WTC11 (cell line): Measurements from ENCODE around the gene HKDC1. TPM values are rescaled to one million over a fixed set of nuclear protein-coding genes. Genes with fewer than 3 reads are reported as not detected.
"Not testable (repeated sequence)": the region's sequence is repeated elsewhere in the genome, so short reads cannot be mapped to it uniquely, and the experiment has no call there.

Experiments
- ATAC-seq: fragments of 200-7000 bp; cut with Tn5 transposase; 2 replicates; pipeline ENCODE4 v1.10.0; 2021; ENCODE audit warnings: mild to moderate bottlenecking, moderate library complexity
- CTCF ChIA-PET: fragments of 300-600 bp; sonication (Branson Sonifier 250); formaldehyde crosslinking; loops from one replicate; lab custom pipeline; 2021; ENCODE audit warnings: antibody characterized with exemption; lab: Charles Lee
- POLR2A ChIA-PET: fragments of 350-600 bp; sonication (Branson Sonifier 250); formaldehyde crosslinking; loops from one replicate; lab custom pipeline; 2021; ENCODE audit warnings: antibody characterized with exemption; lab: Charles Lee
- DNase-seq: peaks from one replicate; pipeline ENCODE4 v3.0.0; 2021; ENCODE audit warnings: low spot score
- H3K27ac Mint-ChIP-seq: 2 replicates; pipeline ENCODE4 v1.8.0; 2021; ENCODE audit warnings: mixed read lengths
- H3K27me3 Mint-ChIP-seq: 2 replicates; pipeline ENCODE4 v1.8.0; 2021; ENCODE audit warnings: low read depth, mild to moderate bottlenecking, moderate library complexity, mixed read lengths
- H3K36me3 Mint-ChIP-seq: 2 replicates; pipeline ENCODE4 v1.8.0; 2021; ENCODE audit warnings: mixed read lengths
- H3K4me1 Mint-ChIP-seq: 2 replicates; pipeline ENCODE4 v1.8.0; 2022; ENCODE audit warnings: mixed read lengths
- H3K4me3 Mint-ChIP-seq: 2 replicates; pipeline ENCODE4 v1.8.0; 2021; ENCODE audit warnings: mild to moderate bottlenecking, moderate library complexity, mixed read lengths
- H3K9me3 Mint-ChIP-seq: 2 replicates; pipeline ENCODE4 v1.8.0; 2021; ENCODE audit warnings: mixed read lengths
- CREB1 ChIP-seq: sonication (generic); formaldehyde crosslinking; IDR thresholded peaks from 2 replicates; pipeline ENCODE4 v1.8.0; 2023; ENCODE audit warnings: mild to moderate bottlenecking, missing genetic modification reagents
- E2F4 ChIP-seq: sonication (generic); formaldehyde crosslinking; IDR thresholded peaks from 2 replicates; pipeline ENCODE4 v1.8.1; 2022; ENCODE audit warnings: low read depth, mild to moderate bottlenecking, moderate library complexity, missing genetic modification reagents, borderline replicate concordance
- ESRRA ChIP-seq: sonication (generic); formaldehyde crosslinking; IDR thresholded peaks from 2 replicates; pipeline ENCODE4 v1.8.1; 2022; ENCODE audit warnings: mild to moderate bottlenecking, missing genetic modification reagents, borderline replicate concordance
- IRF1 ChIP-seq: sonication (generic); formaldehyde crosslinking; IDR thresholded peaks from 2 replicates; pipeline ENCODE4 v1.8.0; 2023; ENCODE audit warnings: missing genetic modification reagents
- MYBL2 ChIP-seq: sonication (generic); formaldehyde crosslinking; IDR thresholded peaks from 2 replicates; pipeline ENCODE4 v1.8.1; 2023; ENCODE audit warnings: mild to moderate bottlenecking, moderate library complexity, missing genetic modification reagents
- NFATC4 ChIP-seq: fragments of 250-450 bp; sonication (Bioruptor Pico); IDR thresholded peaks from 2 replicates; pipeline ENCODE4 v1.9.0; 2021; ENCODE audit warnings: mild to moderate bottlenecking
- NFYB ChIP-seq: sonication (generic); formaldehyde crosslinking; conservative IDR thresholded peaks from 2 replicates; pipeline ENCODE4 v1.8.0; 2022; ENCODE audit warnings: low read depth, missing genetic modification reagents
- NR3C1 ChIP-seq: sonication (generic); formaldehyde crosslinking; conservative IDR thresholded peaks from 2 replicates; pipeline ENCODE4 v1.8.1; 2023; ENCODE audit warnings: low read depth, mild to moderate bottlenecking, missing genetic modification reagents
- OVOL2 ChIP-seq: fragments of 250-450 bp; sonication (Bioruptor Pico); IDR thresholded peaks from 2 replicates; pipeline ENCODE4 v1.9.0; 2021; ENCODE audit warnings: mild to moderate bottlenecking, borderline replicate concordance
- RORB ChIP-seq: fragments of 250-450 bp; sonication (Bioruptor Pico); IDR thresholded peaks from 2 replicates; pipeline ENCODE4 v1.9.0; 2021; ENCODE audit warnings: mild to moderate bottlenecking
- STAT6 ChIP-seq: sonication (generic); formaldehyde crosslinking; conservative IDR thresholded peaks from 2 replicates; pipeline ENCODE4 v1.8.1; 2023; ENCODE audit warnings: mild to moderate bottlenecking, low read depth, missing genetic modification reagents, moderate library complexity
- ZBTB21 ChIP-seq: sonication (generic); formaldehyde crosslinking; IDR thresholded peaks from 2 replicates; pipeline ENCODE4 v1.8.1; 2023; ENCODE audit warnings: mild to moderate bottlenecking, missing genetic modification reagents, borderline replicate concordance
- ZBTB43 ChIP-seq: sonication (generic); formaldehyde crosslinking; IDR thresholded peaks from 2 replicates; pipeline ENCODE4 v1.8.1; 2023; ENCODE audit warnings: mild to moderate bottlenecking, missing genetic modification reagents
- ZNF121 ChIP-seq: sonication (generic); formaldehyde crosslinking; IDR thresholded peaks from 2 replicates; pipeline ENCODE4 v1.8.0; 2023; ENCODE audit warnings: missing genetic modification reagents
- ZNF423 ChIP-seq: fragments of 250-450 bp; sonication (Bioruptor Pico); IDR thresholded peaks from 2 replicates; pipeline ENCODE4 v2.1.2; 2022; ENCODE audit warnings: mild to moderate bottlenecking, moderate library complexity
- total RNA-seq: library from RNA; stranded (reverse); gene quantifications from 3 replicates; pipeline ENCODE4 v1.2.3, GENCODE V29; 2021

HKDC1 gene
- total RNA-seq, 1 experiment from 2014 or later = 0.09 TPM

GRCh38 chr10:69284402-69284801 is 64.3 kb downstream of the HKDC1 start:
- ATAC-seq, H3K27me3 Mint-ChIP-seq, DNase-seq, POLR2A ChIA-PET, H3K4me3 Mint-ChIP-seq, H3K36me3 Mint-ChIP-seq, H3K9me3 Mint-ChIP-seq, H3K27ac Mint-ChIP-seq: not testable (repeated sequence)
- CTCF ChIA-PET = interaction anchor here (1.6 kb wide), 1 partner anchor 124 kb away, joined by 3 read pairs; no protein-coding TSS in a partner anchor
- peak; percentile 81; the same call in 1 of the 2 replicates for TF ChIP-seq ZNF121 (CRISPR knock-in tag)
- peaks cover 15% of the 10 kb centered on the region for H3K4me1 Mint-ChIP-seq

GRCh38 chr10:69285699-69286098 is 65.6 kb downstream of the HKDC1 start:
- ATAC-seq (peak; percentile 44; the same call in 1 of the 2 replicates), DNase-seq (no peak)
- Mint-ChIP-seq H3K27ac (no peak overlapping the region), H3K9me3 (peaks cover 4% of the 10 kb centered on the region), H3K4me3 (no peak overlapping the region), H3K4me1 (peaks cover 15% of the 10 kb centered on the region), H3K27me3 (no peaks in the 10 kb centered on the region; the same call in 1 of the 2 replicates), H3K36me3 (no peaks in the 10 kb centered on the region)
- TF ChIP-seq NFYB (CRISPR knock-in tag) (no peak), ZBTB21 (CRISPR knock-in tag) (no peak), RORB (CRISPR knock-in tag) (no peak), E2F4 (CRISPR knock-in tag) (no peak), MYBL2 (CRISPR knock-in tag) (no peak), ESRRA (CRISPR knock-in tag) (no peak), NFATC4 (CRISPR knock-in tag) (no peak)
- POLR2A ChIA-PET = interaction anchor here (0.6 kb wide), 1 partner anchor 40 kb away, joined by 3 read pairs; no protein-coding TSS in a partner anchor
- CTCF ChIA-PET = interaction anchor here (0.8 kb wide), 1 partner anchor 122 kb away, joined by 4 read pairs; no protein-coding TSS in a partner anchor

- H3K9me3 Mint-ChIP-seq = no peaks in the 10 kb centered on the region
- no peak for DNase-seq
- H3K27ac Mint-ChIP-seq = no peak overlapping the region
- peaks cover 15% of the 10 kb centered on the region for H3K4me1 Mint-ChIP-seq
- no peak for ATAC-seq
- no peaks in the 10 kb centered on the region for H3K36me3 Mint-ChIP-seq
- POLR2A ChIA-PET = no interaction called here
- CTCF ChIA-PET = no interaction called here
- H3K4me3 Mint-ChIP-seq = no peak overlapping the region
- TF ChIP-seq CREB1 (CRISPR knock-in tag) (no peak), ZNF121 (CRISPR knock-in tag) (no peak), OVOL2 (no peak), IRF1 (no peak), ZBTB43 (CRISPR knock-in tag) (no peak), NR3C1 (CRISPR knock-in tag) (no peak), STAT6 (no peak), ZBTB21 (CRISPR knock-in tag) (no peak), ZNF423 (no peak)
- H3K27me3 Mint-ChIP-seq = no peaks in the 10 kb centered on the region; the same call in 1 of the 2 replicates
These were observed 67.0 kb downstream of the HKDC1 start for GRCh38 chr10:69287181-69287580.
